CD4-positive, alpha-beta T cell treated with Interleukin-4 for 1 hour (primary cell): Measurements from ENCODE around the gene EMC9.

Experiments
- DNase-seq, 2 donors: peaks; one replicate each; pipeline ENCODE4 v3.0.0-alpha.2; 2020 to 2022

Gene EMC9

DNA sequence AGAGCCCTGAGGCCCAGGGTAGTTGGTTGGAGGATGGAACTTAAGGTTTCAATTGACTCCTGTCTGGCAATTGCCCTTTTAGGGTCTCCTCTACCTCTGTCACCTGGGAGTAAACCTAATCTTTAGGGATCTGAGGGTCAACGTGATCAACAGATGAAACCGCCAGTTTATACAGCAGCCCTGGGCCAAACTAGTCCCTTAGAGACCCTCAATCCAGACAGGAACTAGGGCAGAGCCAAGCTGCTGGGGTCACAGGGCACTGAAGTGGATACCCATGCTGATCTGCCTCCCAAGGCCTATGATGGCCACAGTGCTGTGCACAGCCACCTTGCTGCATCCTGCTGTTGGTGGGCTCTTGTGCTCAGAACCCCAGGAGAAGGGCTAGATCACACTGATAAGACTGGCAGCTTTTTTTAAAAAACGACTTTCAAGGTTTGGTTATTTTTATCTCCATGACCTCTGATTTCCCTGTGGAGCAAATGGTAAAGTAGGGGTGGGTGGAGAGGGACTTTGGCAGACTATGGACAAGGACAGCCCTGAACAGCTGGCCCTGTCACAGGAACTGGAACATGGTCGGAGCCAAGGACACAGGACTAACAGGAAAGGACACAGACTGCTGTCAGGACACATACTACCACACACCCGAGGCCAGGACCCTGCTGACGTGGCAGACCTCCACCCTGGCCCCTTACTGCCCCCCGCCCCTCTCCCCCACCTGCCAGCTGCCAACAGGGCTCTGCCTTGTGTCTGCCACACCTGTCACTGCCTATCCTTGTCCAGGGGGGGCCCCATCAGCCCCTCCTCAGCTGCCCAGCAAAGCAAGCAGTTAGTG is 10.5 kb downstream of the EMC9 start:
- DNase-seq, result no peak

GRCh38 chr14:24130380-24130716 is 11.0 kb downstream of the EMC9 start, which contains the start of gene FITM1:
FITM1 (plus strand) TSS chr14:24130659; CDS start chr14:24131564, 905 bp downstream.
- DNase-seq, result no peak

GRCh38 chr14:24129410-24129998 is 11.9 kb downstream of the EMC9 start:
- DNase-seq, result no peak

GRCh38 chr14:24127673-24128072 is 13.7 kb downstream of the EMC9 start:
- no peak for DNase-seq

GRCh38 chr14:24126939-24127338 is 14.5 kb downstream of the EMC9 start:
- DNase-seq, result no peak

- DNase-seq, result no peak
Observed at GRCh38 chr14:24123424-24124417, 17.7 kb downstream of the EMC9 start.

- no peak for DNase-seq
Observed at GRCh38 chr14:24122898-24123297, 18.5 kb downstream of the EMC9 start.

- no peak for DNase-seq
Observed at GRCh38 chr14:24122416-24122815, 19.0 kb downstream of the EMC9 start.

GRCh38 chr14:24121210-24121609 is 20.2 kb downstream of the EMC9 start:
- no peak for DNase-seq

GRCh38 chr14:24119691-24120090 is 21.7 kb downstream of the EMC9 start:
- no peak for DNase-seq

DNA sequence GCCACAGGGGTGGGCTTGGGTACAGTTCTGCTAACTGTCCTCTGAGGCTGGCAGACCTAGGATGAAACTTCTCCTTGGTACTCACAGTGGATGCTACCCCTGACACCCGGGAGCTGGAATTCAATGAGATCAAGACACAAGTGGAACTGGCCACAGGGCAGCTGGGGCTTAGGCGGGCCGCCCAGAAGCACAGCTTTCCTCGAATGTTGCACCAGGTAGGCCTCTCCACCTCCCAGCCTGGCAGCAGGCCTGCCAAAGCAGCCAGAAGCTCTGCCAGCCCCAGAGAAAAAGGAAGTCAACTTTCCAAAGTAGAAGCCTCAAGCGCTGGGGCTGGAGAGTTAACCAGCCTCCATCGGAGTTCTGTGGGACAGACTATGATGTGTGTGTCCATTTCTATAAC is 24.2 kb downstream of the EMC9 start:
- DNase-seq, result no peak

GRCh38 chr14:24116128-24116814 is 25.1 kb downstream of the EMC9 start:
- no peak for DNase-seq

- DNase-seq, result no peak
Observed at GRCh38 chr14:24115422-24116127, 25.8 kb downstream of the EMC9 start.

GRCh38 chr14:24114532-24115421 is 26.6 kb downstream of the EMC9 start, which contains the start of the genes DCAF11 and NRL:
DCAF11 (plus strand) TSS chr14:24114777; CDS start chr14:24115595, 818 bp downstream.
NRL (minus strand) TSS chr14:24114949; CDS start chr14:24082848, 32,101 bp downstream.
- peak; percentile 100 for DNase-seq

GRCh38 chr14:24113801-24114531 is 27.4 kb downstream of the EMC9 start:
- DNase-seq, result peak; percentile 83 to 88

GRCh38 chr14:24113379-24113800 is 28.0 kb downstream of the EMC9 start:
- DNase-seq, result no peak

DNA sequence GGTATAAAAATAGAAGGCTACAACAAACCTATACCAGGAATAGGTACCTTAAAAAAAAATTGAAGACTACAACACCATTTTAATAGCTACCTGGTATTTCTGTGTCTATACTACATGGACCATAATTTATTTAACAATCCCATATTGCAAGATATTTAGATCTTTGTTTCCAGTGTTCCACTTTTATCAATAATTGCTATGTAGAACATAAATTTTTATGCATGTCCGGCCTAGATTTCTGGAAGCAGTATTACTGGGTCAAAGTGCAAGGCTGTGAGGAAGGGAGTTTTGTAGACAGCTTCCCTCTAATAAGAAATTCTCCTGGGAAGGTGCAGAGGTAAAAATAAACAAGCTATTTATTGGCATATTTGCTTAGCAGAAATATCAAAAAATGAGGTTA is 30.9 kb downstream of the EMC9 start:
- no peak for DNase-seq

DNA sequence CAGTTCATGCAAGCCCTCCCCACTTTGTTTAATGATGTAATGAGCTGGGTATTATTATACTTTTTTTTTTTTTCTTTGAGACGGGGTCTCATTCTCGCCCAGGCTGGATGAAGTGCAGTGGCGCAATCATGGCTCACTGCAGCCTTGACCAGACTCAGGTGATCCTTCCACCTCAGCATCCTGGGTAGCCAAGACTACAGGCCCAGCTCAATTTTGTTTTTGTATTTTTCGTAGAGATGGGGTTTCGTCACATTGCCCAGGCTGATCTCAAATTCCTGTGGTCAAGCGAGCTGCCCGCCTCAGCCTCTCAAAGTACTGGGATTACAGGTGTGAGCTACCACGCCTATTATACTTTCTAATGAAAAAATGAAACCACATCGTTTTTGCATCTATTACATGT is 31.3 kb downstream of the EMC9 start:
- DNase-seq, result no peak

DNA sequence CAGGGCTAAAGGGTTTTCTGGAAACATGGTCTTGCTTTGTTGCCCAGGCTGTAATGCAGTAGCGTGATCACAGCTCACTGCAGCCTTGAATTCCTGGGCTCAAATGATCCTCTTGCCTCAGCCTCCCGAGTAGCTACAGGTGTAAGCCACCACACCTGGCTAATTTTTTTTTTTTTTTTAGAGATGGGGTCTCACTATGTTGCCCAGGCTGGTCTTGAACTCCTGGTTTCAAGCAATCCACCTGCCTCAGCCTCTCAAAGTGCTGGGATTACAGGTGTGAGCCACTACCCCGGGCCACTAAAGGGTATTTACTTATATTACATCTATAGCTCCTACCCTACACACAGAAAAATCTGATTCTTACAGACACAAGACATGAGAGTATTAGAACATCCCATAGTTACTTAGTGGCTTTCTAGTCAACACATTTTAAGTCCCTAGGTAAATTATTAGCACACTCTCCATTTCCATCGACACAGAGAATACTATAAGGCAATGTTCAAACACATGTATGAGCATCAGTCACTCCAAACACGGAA is 33.0 kb downstream of the EMC9 start:
- DNase-seq, result no peak
